BLaER1 treated with 17β-estradiol and CSF1 and Interleukin-3, amounts not matched to agents 10 nM and 100 nM (cell line): Measurements from ENCODE around the gene MICAL2.

ENCODE experiments used
- H3K27ac ChIP-seq, 11 experiments: shearing (Covaris generic); formaldehyde crosslinking; 2 replicates each; pipeline ENCODE4 v1.8.1; 2022
- H3K27me3 ChIP-seq, 11 experiments: shearing (Covaris generic); formaldehyde crosslinking; 2 replicates each; pipeline ENCODE4 v1.8.1; 2022
- H3K36me3 ChIP-seq, 11 experiments: shearing (Covaris generic); formaldehyde crosslinking; 2 replicates each; pipeline ENCODE4 v1.8.1; 2022
- H3K4me1 ChIP-seq, 10 experiments: shearing (Covaris generic); formaldehyde crosslinking; 2 replicates each; pipeline ENCODE4 v1.8.1; 2022
- H3K4me2 ChIP-seq, 11 experiments: shearing (Covaris generic); formaldehyde crosslinking; 2 replicates each; pipeline ENCODE4 v1.8.1; 2022
- H3K4me3 ChIP-seq, 10 experiments: shearing (Covaris generic); formaldehyde crosslinking; 2 replicates each; pipeline ENCODE4 v1.8.1; 2022
- H3K9ac ChIP-seq, 11 experiments: shearing (Covaris generic); formaldehyde crosslinking; 2 replicates each; pipeline ENCODE4 v1.8.1; 2022
- H3K9me3 ChIP-seq, 11 experiments: shearing (Covaris generic); formaldehyde crosslinking; replicated peaks in 1 of 11; 2 replicates each; pipeline ENCODE4 v1.8.1; 2022
- H4K20me1 ChIP-seq, 11 experiments: shearing (Covaris generic); formaldehyde crosslinking; 2 replicates each; pipeline ENCODE4 v1.8.1; 2022
- Cebpa-rat ChIP-seq, 11 experiments: shearing (Covaris generic); IDR thresholded peaks; 2 replicates each; pipeline ENCODE4 v1.8.1; 2022

MICAL2 gene

DNA sequence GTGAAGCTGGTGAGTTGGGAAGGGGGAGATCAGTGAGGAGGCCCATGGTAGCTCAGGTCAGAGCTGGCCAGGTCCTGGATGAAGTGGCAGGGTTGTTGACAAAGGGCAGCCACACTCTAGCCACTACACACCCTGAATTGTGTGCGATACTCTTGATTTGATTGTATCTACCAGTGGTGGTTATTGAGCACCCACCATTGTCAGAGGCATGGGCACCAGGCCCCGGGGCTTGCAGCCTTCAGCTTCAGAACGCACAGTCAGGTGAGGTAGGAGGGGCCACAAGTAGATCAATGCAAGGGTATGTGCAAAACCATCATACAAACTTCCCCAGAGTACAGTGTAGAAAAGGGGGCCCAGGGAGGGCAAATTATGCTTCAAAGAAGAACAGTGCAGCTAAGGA is 38.1 kb downstream of the MICAL2 start:
- peak overlapping the region; percentile 8 to 88 (median 72) for H3K4me2 ChIP-seq
- no peak for TF ChIP-seq Cebpa-rat (IDR thresholded peaks at IDR 0.05)
- no peak overlapping the region for H3K4me3 ChIP-seq
- H3K9ac ChIP-seq: peak overlapping the region in 3 of 11 experiments; percentile 32 to 43 (median 39); a peak in 3 of 22 replicates
- no peaks in the 10 kb centered on the region for H4K20me1 ChIP-seq
- no peaks in the 10 kb centered on the region for H3K27me3 ChIP-seq
- no peaks in the 10 kb centered on the region for H3K36me3 ChIP-seq
- peak overlapping the region in 8 of 11 experiments; percentile 16 to 82 (median 76); a peak in 14 of 22 replicates for H3K27ac ChIP-seq
- no peaks in the 10 kb centered on the region for H3K9me3 ChIP-seq
- peaks cover 71 to 84% (median 82%) of the 10 kb centered on the region in 10 experiments for H3K4me1 ChIP-seq

DNA sequence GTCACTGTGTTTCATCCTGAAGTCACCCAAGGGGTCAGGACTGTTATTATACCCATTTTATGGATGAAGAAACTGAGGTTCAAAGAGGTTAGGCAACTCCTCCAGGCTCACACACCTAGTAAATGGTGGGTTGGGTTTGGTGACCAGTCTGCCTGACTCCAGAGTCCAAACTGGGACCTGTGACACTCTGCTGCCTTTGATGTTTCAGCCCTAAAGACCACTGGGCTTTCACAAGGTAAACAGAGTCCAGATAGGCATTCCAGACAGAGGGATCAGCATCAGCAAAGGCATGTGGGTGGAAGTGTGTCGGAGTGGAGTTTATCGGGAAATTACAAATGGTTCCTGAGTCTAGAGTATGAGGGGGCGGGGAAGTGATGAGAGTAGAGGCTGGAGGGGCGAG is 38.5 kb downstream of the MICAL2 start:
- H3K9me3 ChIP-seq: no peaks in the 10 kb centered on the region
- H3K9ac ChIP-seq: peak overlapping the region in 5 of 11 experiments; percentile 32 to 65 (median 57); a peak in 9 of 22 replicates
- no peak overlapping the region for H3K4me3 ChIP-seq
- H3K4me2 ChIP-seq: peak overlapping the region; percentile 60 to 88 (median 75)
- no peaks in the 10 kb centered on the region for H3K36me3 ChIP-seq
- H4K20me1 ChIP-seq: no peaks in the 10 kb centered on the region
- H3K27me3 ChIP-seq: no peaks in the 10 kb centered on the region
- peaks cover 67 to 83% (median 79%) of the 10 kb centered on the region in 10 experiments for H3K4me1 ChIP-seq
- H3K27ac ChIP-seq: peak overlapping the region; percentile 41 to 82 (median 68); a peak in 19 of 22 replicates
- TF ChIP-seq Cebpa-rat (IDR thresholded peaks at IDR 0.05): no peak

DNA sequence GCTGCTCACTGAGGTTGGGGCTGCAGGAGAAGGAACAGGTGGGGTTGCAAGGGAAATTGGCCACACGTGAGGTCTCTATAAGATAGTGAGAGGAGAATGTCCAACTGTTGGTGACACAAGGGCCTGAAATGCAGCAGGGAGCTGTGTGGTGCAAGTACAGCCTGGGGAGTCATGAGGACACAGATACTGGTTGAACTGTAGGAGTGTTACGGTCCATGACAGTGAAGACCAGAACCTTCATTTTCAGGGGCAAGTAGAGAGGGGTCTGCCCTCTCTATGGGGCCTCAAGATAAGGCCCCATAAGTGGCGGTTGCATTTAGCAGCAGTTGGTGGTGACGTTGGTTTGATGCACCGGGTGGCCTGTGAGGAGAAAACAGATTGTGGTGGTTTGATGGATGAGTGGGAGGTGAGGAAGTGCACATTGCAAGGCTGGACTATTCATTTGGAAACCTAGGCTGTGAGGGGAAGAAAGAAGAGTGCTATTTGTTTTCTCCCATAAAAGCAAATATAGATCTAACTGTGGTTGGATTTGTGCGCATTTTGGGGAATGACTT is 39.4 kb downstream of the MICAL2 start:
- Histone ChIP-seq H3K4me1 (peaks cover 60 to 77% (median 72%) of the 10 kb centered on the region in 10 experiments), H3K27me3 (no peaks in the 10 kb centered on the region), H3K27ac (peak overlapping the region; percentile 41 to 82 (median 70); a peak in 20 of 22 replicates), H3K36me3 (no peaks in the 10 kb centered on the region), H3K9me3 (no peaks in the 10 kb centered on the region), H3K4me2 (peak overlapping the region; percentile 60 to 88 (median 75)), H3K4me3 (no peak overlapping the region), H3K9ac (peak overlapping the region in 9 of 11 experiments; percentile 19 to 65 (median 55); a peak in 12 of 22 replicates), H4K20me1 (no peaks in the 10 kb centered on the region)
- TF ChIP-seq Cebpa-rat (IDR thresholded peaks at IDR 0.05): peak in 2 of 11 experiments; percentile 42 to 43; a peak in 2 of 22 replicates

DNA sequence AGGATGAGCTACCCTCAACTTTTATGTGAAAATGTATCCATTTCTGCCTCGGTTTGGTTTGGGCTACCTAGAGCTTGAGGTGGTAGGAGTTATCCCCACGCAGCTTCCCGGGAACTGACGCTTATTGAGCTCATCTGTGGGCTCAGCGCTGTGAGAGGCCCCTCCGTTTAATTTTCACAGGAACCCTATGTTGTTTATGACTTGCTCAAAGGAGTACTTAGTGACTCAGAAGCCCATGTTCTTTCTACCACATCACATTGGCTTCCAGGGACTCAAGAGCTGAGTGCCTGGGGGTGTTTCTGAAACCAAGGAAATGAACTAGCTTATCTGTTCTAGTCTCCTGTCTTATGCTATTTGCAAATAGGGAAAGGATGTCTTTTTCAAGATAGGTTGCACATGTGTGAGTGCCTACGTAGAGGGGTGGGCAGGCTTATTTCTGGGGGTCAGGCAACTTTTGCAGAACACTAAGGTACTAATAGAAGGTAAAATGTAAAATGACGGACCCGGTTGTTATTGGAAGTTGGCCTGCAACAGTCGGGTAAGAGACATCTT is 40.5 kb downstream of the MICAL2 start:
- H3K36me3 ChIP-seq: no peaks in the 10 kb centered on the region
- no peak overlapping the region for H3K4me3 ChIP-seq
- peak overlapping the region in 7 of 11 experiments; percentile 2 to 65 (median 55); a peak in 6 of 22 replicates for H3K9ac ChIP-seq
- H3K4me1 ChIP-seq: peaks cover 60 to 75% (median 65%) of the 10 kb centered on the region in 10 experiments
- peak overlapping the region; percentile 41 to 82 (median 70); a peak in 19 of 22 replicates for H3K27ac ChIP-seq
- no peaks in the 10 kb centered on the region for H3K27me3 ChIP-seq
- no peaks in the 10 kb centered on the region for H3K9me3 ChIP-seq
- peak overlapping the region; percentile 60 to 88 (median 75) for H3K4me2 ChIP-seq
- H4K20me1 ChIP-seq: no peaks in the 10 kb centered on the region
- no peak for TF ChIP-seq Cebpa-rat (IDR thresholded peaks at IDR 0.05)

GRCh38 chr11:12152321-12152720 is 41.9 kb downstream of the MICAL2 start:
- Histone ChIP-seq H3K9me3 (no peaks in the 10 kb centered on the region), H3K9ac (no peak overlapping the region), H3K27ac (peak overlapping the region in 5 of 11 experiments; percentile 33 to 82 (median 77); a peak in 7 of 22 replicates), H3K27me3 (no peaks in the 10 kb centered on the region), H3K4me1 (peaks cover 72 to 89% (median 78%) of the 10 kb centered on the region in 10 experiments), H3K36me3 (no peaks in the 10 kb centered on the region), H3K4me2 (peak overlapping the region; percentile 54 to 88 (median 68)), H3K4me3 (no peak overlapping the region), H4K20me1 (no peaks in the 10 kb centered on the region)
- no peak for TF ChIP-seq Cebpa-rat (IDR thresholded peaks at IDR 0.05)

DNA sequence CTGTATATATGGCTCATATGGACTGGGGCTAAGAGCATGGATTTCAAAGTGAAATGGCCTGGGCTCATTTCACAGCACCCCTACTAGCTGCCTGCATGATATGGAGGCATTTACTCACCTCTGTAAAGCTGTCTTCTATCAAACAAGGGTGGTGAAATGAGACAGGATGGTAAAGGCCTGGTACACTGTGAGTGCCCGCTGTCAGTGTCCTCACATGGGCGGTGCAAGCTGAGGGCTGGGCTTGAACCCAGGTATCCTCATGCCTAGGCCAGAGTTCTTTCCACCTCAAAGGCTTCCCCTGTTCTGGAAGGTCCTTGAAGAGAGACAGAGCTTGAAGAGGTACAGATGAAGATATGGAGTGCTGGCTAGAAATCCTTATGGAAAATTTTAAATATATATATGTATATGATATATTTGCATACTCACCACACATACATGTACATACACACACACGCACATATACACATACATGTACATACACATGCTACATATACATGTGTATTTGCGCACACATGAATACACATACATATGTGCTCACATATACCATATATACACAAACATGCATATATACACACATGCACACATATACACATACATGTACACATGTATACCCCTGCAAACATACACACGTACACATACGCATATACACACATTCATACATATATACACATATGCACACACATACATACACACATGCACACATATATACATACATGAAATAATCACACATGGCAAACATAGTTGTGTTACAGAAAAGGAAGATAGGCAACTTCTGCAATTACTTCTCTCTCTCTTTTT is 44.7 kb downstream of the MICAL2 start:
- H3K27ac ChIP-seq: peak overlapping the region in 1 of 11 experiments; percentile 36; a peak in 3 of 22 replicates
- no peaks in the 10 kb centered on the region for H3K9me3 ChIP-seq
- H4K20me1 ChIP-seq: no peaks in the 10 kb centered on the region
- H3K27me3 ChIP-seq: no peaks in the 10 kb centered on the region
- H3K36me3 ChIP-seq: no peaks in the 10 kb centered on the region
- no peak overlapping the region for H3K9ac ChIP-seq
- peak overlapping the region in 4 of 11 experiments; percentile 92 to 97 (median 94); a peak in 5 of 22 replicates for H3K4me2 ChIP-seq
- TF ChIP-seq Cebpa-rat (IDR thresholded peaks at IDR 0.05): no peak
- peaks cover 55 to 90% (median 80%) of the 10 kb centered on the region in 10 experiments for H3K4me1 ChIP-seq
- H3K4me3 ChIP-seq: no peak overlapping the region

DNA sequence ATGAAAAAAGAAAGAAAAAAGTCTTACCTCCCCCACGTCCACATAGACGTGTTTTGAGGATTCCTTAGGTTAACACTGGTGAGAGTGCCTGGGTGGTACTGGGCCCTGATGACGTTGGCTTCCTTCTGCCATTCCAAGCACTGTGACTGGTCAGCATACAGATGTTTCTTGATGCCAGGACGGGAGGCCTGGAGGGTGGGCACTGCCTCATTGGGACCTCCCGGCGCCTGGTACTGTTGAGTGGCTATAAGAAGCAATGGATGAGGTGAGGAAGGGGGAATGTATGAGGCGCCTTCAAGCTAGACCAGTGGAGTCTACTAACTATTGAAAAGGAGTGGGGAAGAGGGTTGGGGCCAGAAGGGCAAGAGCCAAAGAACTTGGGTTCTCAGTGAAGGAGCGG is 45.3 kb downstream of the MICAL2 start:
- Histone ChIP-seq H3K36me3 (no peaks in the 10 kb centered on the region), H4K20me1 (no peaks in the 10 kb centered on the region), H3K27me3 (no peaks in the 10 kb centered on the region), H3K9ac (no peak overlapping the region), H3K9me3 (no peaks in the 10 kb centered on the region), H3K27ac (peak overlapping the region in 10 of 11 experiments; percentile 10 to 82 (median 61); a peak in 11 of 22 replicates), H3K4me2 (peak overlapping the region in 8 of 11 experiments; percentile 57 to 97 (median 89); a peak in 16 of 22 replicates), H3K4me3 (no peak overlapping the region), H3K4me1 (peaks cover 49 to 90% (median 79%) of the 10 kb centered on the region in 10 experiments)
- TF ChIP-seq Cebpa-rat (IDR thresholded peaks at IDR 0.05): no peak

DNA sequence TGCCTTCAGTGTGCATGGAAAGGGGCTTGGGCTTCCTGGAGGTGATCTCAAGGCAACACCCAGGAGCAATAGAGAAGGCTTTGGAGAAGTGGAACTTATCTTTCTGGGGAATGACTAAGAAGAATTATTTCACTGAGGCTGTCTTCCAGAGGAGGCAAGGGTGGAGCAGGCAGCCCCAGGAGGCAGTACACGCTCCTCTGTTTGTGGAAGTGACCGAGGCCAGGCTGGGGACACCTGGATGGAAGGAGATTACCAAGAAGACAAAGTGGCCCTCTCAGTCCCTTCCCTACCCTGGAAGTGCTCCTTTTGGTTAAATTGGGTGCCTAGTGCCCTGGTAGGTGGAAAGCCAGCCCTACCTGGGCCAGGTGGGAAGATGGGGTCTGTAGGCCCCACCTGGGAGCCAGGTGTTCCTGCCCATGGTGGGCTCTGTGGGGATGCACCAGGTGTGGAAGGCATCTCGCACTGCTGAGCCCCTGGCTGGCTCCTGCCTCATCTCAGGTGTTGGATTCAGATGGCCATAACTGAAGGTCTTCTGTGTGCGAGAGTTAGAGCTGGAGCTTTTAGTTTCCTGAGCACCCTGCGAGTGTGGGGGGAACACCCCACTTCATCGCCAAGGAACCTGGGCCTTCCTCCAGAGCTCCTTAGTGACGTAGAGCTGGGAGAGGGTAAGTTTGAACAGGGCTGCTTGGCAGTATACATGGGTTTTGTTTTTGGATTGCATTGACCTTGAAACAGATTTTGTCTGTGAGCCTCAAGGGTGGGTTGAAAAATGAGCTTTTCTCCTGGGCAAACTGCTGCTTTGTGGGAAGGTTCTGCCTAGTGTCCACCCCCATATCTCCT is 46.1 kb downstream of the MICAL2 start:
- Histone ChIP-seq H3K36me3 (no peaks in the 10 kb centered on the region), H3K27me3 (no peaks in the 10 kb centered on the region), H3K4me1 (peaks cover 41 to 90% (median 75%) of the 10 kb centered on the region in 10 experiments), H3K9me3 (no peaks in the 10 kb centered on the region), H3K4me2 (peak overlapping the region; percentile 43 to 97 (median 72)), H4K20me1 (no peaks in the 10 kb centered on the region), H3K4me3 (peak overlapping the region in 2 of 10 experiments; percentile 7 to 22; a peak in 1 of 20 replicates), H3K9ac (peak overlapping the region in 8 of 11 experiments; percentile 1 to 59 (median 30); a peak in 10 of 22 replicates), H3K27ac (peak overlapping the region; percentile 9 to 82 (median 55); a peak in 19 of 22 replicates)
- TF ChIP-seq Cebpa-rat (IDR thresholded peaks at IDR 0.05): no peak
